Duodenal mucosa (tissue), 2 donors: Measurements from ENCODE around the gene CALHM2.
A peak's percentile ranks its signal among the peaks of the same experiment; 100 is the strongest.

Source experiments
- H3K27ac ChIP-seq: one replicate; pipeline ENCODE4 v1.7.0; 2013; ENCODE audit warnings: low read depth, low read length
- H3K27me3 ChIP-seq, 2 donors: one replicate each; pipeline ENCODE4 v1.7.0; 2013; ENCODE audit warnings: low read length in 2 of 2, control low read depth in 1 of 2; ENCODE audit not compliant: insufficient read depth in 2 of 2, control insufficient read depth in 1 of 2
- H3K36me3 ChIP-seq, 2 donors: one replicate each; pipeline ENCODE4 v1.7.0; 2013; ENCODE audit warnings: low read length in 2 of 2, control low read depth in 1 of 2; ENCODE audit not compliant: insufficient read depth in 2 of 2, control insufficient read depth in 1 of 2
- H3K4me1 ChIP-seq, 2 donors: one replicate each; pipeline ENCODE4 v1.7.0; 2013; ENCODE audit warnings: low read length in 2 of 2, control low read depth in 1 of 2; ENCODE audit not compliant: insufficient read depth in 2 of 2, control insufficient read depth in 1 of 2
- H3K4me3 ChIP-seq, 2 donors: one replicate each; pipeline ENCODE4 v1.7.0; 2013; ENCODE audit warnings: low read length in 2 of 2, low read depth in 1 of 2
- H3K9ac ChIP-seq, 2 donors: one replicate each; pipeline ENCODE4 v1.7.0; 2013; ENCODE audit warnings: low read length in 2 of 2, low read depth in 1 of 2
- H3K9me3 ChIP-seq, 2 donors: one replicate each; pipeline ENCODE4 v1.7.0; 2013; ENCODE audit warnings: low read length in 2 of 2, control low read depth in 1 of 2; ENCODE audit not compliant: control insufficient read depth in 1 of 2

The CALHM2 gene

DNA sequence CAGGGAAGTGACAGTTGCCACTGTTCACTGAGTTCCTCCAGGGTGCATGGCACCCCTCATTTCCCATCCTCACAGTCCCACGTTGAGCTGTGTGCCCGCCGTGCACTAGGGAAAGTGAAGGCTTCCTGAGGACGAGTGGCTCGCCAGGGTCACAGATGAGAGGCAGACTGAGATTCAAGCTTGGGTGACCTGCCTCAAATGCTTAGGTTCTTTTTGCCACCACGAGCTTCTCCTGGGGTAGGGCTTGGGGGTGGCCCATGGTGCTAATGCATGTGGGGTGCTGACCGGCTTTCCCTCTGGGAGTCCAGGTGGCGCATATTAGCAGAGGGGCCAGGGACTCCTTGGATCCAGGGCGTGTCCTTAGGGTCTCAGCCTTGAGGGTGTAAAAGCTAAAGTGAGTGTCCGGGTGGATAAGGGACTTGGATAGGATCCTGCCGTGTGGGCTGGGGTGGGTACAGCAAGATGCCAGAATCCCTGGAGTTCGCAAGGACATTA is 1.9 kb downstream of the CALHM2 start:
- Histone ChIP-seq H3K4me1 (peaks cover 9 to 45% of the 10 kb centered on the region in 2 donors), H3K9me3 (no peaks in the 10 kb centered on the region), H3K4me3 (peak overlapping the region; percentile 79 to 86), H3K27ac (no peak overlapping the region), H3K36me3 (peaks cover 16 to 36% of the 10 kb centered on the region in 2 donors), H3K27me3 (no peaks in the 10 kb centered on the region), H3K9ac (peak overlapping the region in 1 of 2 donors; percentile 75)

DNA sequence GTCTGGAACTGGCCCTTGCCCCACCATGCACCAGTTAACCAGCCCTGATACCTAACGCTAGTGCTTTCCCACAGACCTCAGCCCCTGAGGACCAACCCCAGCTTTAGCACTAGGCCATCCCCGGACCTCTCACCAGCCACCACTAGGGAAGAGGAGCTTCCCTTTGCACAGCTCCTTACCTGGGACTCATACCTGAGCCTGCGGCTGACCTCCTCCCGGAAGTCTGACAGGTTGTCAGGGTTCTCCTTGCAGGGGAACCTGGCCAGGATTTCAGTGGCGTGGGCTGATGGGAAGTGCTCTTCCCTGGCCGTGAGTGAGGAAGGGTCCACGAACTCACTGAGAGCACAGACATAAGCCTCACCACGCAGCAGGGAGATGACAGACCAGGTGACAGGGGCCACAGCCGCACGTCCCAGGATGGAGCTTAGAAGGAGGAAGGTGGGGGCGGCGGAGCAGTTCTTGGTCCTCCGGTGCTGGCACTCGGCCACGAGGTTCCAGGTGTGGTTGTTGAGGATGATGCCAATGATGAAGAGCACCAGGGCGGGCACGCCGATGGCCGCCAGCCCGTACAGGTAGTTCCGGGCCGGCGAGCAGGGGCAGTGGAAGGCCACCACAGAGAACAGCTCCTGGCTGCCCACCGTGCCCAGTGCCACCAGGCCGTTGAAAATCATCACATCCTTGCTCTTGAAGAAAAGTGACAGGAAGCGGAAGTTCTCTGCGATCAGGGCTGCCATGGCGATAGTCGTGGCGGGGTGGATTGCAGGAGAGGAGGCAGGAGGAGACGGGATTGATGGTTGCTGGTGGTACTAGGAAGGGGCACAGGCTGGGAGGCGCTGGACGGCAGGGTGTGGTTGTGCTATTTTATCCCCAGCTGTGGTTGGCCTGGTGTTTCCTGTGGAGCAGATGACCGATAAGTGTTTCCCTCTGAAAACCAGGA is 2.7 kb downstream of the CALHM2 start:
- no peak overlapping the region for H3K27ac ChIP-seq
- peaks cover 9 to 45% of the 10 kb centered on the region in 2 donors for H3K4me1 ChIP-seq

DNA sequence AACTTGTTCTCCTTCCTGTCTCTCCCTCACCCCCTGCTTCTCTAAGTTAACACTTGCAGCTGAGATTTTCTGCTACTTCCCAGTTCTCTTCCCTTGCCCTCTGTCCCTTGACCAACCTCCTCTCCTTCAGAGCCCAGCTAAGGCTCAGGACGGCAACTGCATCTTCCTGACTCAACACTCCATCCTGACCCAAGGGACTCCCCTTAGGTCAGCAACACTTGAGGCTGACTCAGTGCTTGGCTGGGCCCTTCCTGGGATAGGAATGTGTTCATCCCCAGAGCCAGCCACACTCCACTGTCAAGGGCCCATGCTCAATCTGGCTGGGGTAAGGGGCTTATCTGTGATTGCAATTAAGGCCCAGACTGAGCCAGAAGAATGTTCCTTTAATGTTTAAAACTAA is 3.4 kb downstream of the CALHM2 start:
- H3K4me1 ChIP-seq: peaks cover 9 to 45% of the 10 kb centered on the region in 2 donors
- no peak overlapping the region for H3K9ac ChIP-seq
- H3K4me3 ChIP-seq: no peak overlapping the region
- no peaks in the 10 kb centered on the region for H3K9me3 ChIP-seq
- peaks cover 28 to 51% of the 10 kb centered on the region in 2 donors for H3K36me3 ChIP-seq
- no peaks in the 10 kb centered on the region for H3K27me3 ChIP-seq
- H3K27ac ChIP-seq: no peak overlapping the region

More for the DNA sequence above, 2.7 kb downstream of the CALHM2 start:
- H3K9ac ChIP-seq: no peak overlapping the region
- H3K36me3 ChIP-seq: peaks cover 24 to 44% of the 10 kb centered on the region in 2 donors
- H3K27me3 ChIP-seq: no peaks in the 10 kb centered on the region
- no peaks in the 10 kb centered on the region for H3K9me3 ChIP-seq
- H3K4me3 ChIP-seq: peak overlapping the region in 1 of 2 donors; percentile 79

DNA sequence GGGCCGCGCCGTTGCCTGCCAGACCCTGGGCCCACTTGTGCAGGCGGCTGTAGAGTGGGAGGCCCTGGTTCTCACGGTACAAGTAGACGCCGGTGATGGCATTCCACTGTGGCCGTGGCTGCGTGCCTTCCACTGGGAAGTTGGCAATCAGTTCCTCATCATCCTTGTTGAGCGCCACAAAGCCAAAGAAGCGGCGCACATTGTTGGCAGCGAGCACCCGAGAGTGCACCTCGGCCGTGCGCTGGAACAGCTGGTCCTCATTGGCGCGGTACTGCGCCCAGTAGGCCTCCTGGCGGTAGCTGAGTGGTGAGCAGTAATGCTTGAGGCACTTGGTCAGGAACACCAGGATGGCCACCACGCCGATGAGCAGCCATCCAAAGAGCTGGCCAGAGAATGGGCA is 5.0 kb downstream of the CALHM2 start:
- peaks cover 29 to 67% of the 10 kb centered on the region in 2 donors for H3K36me3 ChIP-seq
- H3K9ac ChIP-seq: no peak overlapping the region
- no peaks in the 10 kb centered on the region for H3K27me3 ChIP-seq
- peaks cover 5 to 37% of the 10 kb centered on the region in 2 donors for H3K4me1 ChIP-seq
- H3K27ac ChIP-seq: no peak overlapping the region
- H3K9me3 ChIP-seq: no peaks in the 10 kb centered on the region
- H3K4me3 ChIP-seq: no peak overlapping the region

DNA sequence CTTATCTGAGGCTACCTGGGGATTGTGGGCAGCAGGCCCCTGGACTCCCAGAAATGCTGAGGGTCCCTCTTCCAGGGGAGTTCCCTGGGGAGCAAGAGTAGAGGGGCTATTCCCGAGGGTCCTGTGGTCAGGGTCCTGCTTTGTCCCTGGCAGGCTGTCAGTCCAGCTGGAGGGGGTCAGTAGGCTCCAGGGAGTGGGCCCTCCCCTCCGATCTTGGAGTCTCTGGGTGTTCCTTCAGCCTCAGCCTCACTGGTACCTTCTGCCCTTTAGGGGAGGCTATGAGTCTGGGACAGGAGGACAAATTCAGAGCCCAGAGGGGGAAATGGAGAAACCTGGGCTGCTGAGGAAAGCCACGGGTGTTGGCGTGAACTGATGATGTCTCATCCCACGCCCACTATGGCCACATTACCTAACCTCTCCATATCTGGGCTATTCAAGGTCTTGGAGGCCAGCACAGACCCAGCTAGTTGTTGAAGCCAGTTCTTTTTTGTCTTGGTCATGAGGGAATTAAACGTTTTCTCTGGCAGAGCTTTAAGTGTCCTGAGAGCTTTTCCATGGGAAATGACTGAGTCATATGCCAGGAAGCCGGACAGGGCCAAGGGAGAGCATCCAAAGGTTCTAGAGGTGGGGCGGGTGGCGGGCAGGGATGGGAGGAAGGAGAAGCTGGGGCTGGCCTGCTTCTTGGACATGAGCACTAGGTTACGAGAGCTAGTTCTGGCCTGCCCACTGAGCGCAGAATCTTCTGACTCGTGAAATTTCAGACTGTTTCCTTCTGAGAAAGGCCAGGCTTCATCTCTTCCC is 6.2 kb downstream of the CALHM2 start:
- Histone ChIP-seq H3K36me3 (peaks cover 33 to 78% of the 10 kb centered on the region in 2 donors), H3K4me3 (no peak overlapping the region), H3K4me1 (peaks cover 4 to 25% of the 10 kb centered on the region in 2 donors)

DNA sequence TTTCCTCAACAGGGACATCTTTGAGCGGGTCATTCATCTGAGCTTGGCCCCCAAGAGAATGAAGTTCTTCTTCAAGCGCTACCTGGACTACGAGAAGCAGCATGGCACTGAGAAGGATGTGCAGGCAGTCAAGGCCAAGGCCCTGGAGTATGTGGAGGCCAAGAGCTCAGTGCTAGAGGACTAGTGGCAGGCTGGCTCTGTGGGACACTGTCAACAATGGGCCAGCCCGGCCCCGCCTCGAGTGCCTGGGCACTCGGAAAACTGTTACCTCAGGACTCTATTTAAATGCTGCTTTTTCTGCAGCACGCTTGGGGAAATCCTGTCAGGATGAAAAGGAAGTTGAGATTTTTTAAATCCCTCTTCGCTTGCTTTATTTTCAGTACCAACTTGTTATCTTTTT is 6.8 kb downstream of the CALHM2 start:
- H3K9me3 ChIP-seq: no peaks in the 10 kb centered on the region
- H3K9ac ChIP-seq: no peak overlapping the region
- no peak overlapping the region for H3K27ac ChIP-seq
- H3K4me3 ChIP-seq: no peak overlapping the region
- H3K4me1 ChIP-seq: peaks cover 0 to 19% of the 10 kb centered on the region in 2 donors
- H3K36me3 ChIP-seq: peaks cover 33 to 84% of the 10 kb centered on the region in 2 donors
- no peaks in the 10 kb centered on the region for H3K27me3 ChIP-seq

More for the DNA sequence above, 6.2 kb downstream of the CALHM2 start:
- H3K9me3 ChIP-seq: no peaks in the 10 kb centered on the region
- H3K27ac ChIP-seq: no peak overlapping the region
- no peak overlapping the region for H3K9ac ChIP-seq
- no peaks in the 10 kb centered on the region for H3K27me3 ChIP-seq

DNA sequence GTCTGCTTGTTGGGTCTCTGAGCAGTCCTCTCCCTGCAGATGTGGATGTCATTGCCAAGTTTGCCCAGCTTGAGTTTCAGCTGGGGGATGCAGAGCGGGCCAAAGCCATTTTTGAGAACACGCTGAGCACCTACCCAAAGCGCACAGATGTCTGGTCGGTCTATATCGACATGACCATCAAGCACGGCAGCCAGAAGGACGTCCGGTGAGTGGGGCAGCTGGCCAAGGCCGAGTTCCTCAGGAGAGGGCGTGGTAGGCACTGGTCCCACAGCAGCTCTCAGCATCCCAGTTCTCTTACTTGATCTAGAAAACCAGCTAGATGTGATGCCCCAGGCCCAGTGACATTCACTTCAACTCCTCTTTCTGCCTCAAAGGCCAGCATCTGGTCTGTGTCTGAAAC is 7.7 kb downstream of the CALHM2 start:
- Histone ChIP-seq H3K27ac (no peak overlapping the region), H3K4me1 (peaks cover 0 to 10% of the 10 kb centered on the region in 2 donors), H3K4me3 (no peak overlapping the region), H3K9me3 (no peaks in the 10 kb centered on the region), H3K9ac (no peak overlapping the region), H3K27me3 (no peaks in the 10 kb centered on the region), H3K36me3 (peaks cover 37 to 88% of the 10 kb centered on the region in 2 donors)

DNA sequence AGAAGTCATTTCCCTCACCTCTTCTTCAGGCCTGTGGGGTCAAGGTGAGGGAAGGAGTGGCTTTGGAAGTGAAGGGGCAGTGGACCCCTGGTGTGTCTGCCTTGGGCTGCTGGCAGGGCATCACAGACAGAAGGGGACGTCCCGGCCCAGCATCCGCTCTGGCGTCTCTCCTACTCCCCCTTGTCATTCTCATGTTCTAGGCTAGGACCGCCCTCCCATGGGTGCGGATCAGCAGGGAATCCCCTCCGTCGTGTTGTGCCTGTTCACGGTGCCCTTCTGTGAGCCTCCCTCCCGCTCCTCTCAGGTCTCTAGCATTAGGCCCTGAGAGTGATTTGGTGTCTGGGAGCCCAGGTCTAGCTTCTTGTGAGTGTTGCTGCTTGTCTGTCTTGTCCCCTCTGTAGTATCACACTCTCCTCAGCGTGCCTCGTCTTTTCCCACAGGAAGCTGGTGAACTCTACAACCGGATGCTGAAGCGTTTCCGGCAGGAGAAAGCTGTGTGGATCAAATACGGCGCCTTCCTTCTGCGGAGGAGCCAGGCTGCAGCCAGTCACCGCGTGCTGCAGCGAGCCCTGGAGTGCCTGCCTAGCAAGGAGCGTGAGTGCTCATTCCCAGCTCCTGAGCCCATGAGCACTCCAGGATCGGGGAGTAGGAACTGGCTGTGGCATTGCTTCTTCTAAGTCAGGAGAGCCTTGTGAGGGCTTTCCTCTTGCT is 8.5 kb downstream of the CALHM2 start:
- Histone ChIP-seq H3K9ac (no peak overlapping the region), H3K27me3 (no peaks in the 10 kb centered on the region), H3K36me3 (peaks cover 39 to 90% of the 10 kb centered on the region in 2 donors), H3K9me3 (no peaks in the 10 kb centered on the region), H3K4me1 (peaks cover 0 to 2% of the 10 kb centered on the region in 2 donors), H3K4me3 (no peak overlapping the region), H3K27ac (no peak overlapping the region)

DNA sequence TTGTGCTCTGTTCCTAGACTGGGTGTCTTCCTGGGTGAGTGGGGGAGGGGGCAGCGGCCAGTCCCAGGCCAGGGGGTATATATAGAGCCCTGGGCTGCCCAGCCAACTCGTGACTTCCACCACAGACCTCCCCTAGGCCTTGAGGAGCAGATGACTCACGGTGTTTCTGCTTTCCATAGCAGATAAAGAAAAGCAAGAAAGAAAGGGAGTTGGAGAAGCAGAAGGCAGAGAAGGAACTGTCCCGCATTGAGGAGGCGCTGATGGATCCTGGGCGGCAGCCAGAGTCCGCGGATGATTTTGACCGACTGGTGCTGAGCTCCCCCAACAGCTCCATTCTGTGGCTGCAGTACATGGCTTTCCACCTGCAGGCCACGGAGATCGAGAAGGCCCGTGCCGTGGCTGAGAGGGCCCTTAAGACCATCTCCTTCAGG is 10.1 kb downstream of the CALHM2 start:
- H3K4me1 ChIP-seq: no peaks in the 10 kb centered on the region
- H3K27ac ChIP-seq: no peak overlapping the region
- H3K27me3 ChIP-seq: no peaks in the 10 kb centered on the region
- H3K36me3 ChIP-seq: peaks cover 36 to 90% of the 10 kb centered on the region in 2 donors
- no peaks in the 10 kb centered on the region for H3K9me3 ChIP-seq
- H3K4me3 ChIP-seq: no peak overlapping the region
- no peak overlapping the region for H3K9ac ChIP-seq
